GM12878 (cell line): ENCODE results near the gene NBPF1. TPM values are rescaled to one million over a fixed set of nuclear protein-coding genes. Genes with fewer than 3 reads are reported as not detected.
"Not testable (repeated sequence)": the region's sequence is repeated elsewhere in the genome, so short reads cannot be mapped to it uniquely, and the experiment has no call there.

ENCODE experiments used
- ATAC-seq: fragments of 200-7000 bp; cut with Tn5 transposase; 3 replicates; pipeline ENCODE4 v1.9.1; 2020; ENCODE audit warnings: mild to moderate bottlenecking, moderate library complexity
- BruUV-seq: library from RNA; stranded (reverse); fragments of 400-500 nt; replicated peaks from 2 replicates; lab custom pipeline; 2021; lab: Mats Ljungman, UMichigan
- CTCF ChIA-PET: fragments of 300-600 bp; sonication (Branson Sonifier 250); formaldehyde crosslinking; extraction: SDS; loops from one replicate; lab custom pipeline; 2021; ENCODE audit warnings: inconsistent platforms; lab: Yijun Ruan, JAX
- POLR2A ChIA-PET: fragments of 350-600 bp; formaldehyde crosslinking; extraction: SDS; loops from one replicate; lab custom pipeline; 2021; ENCODE audit warnings: inconsistent platforms; lab: Charles Lee
- RAD21 ChIA-PET: fragments of 300-600 bp; sonication (Branson Sonifier 250); formaldehyde crosslinking; loops from one replicate; lab custom pipeline; 2023; ENCODE audit warnings: antibody characterized with exemption; ENCODE audit not compliant: unreplicated experiment; lab: Charles Lee
- SMC1A ChIA-PET: fragments of 300-600 bp; sonication (Branson Sonifier 250); formaldehyde crosslinking; loops from one replicate; lab custom pipeline; 2023; ENCODE audit not compliant: unreplicated experiment, uncharacterized antibody; lab: Charles Lee
- DNase-seq: peaks from one replicate; pipeline ENCODE4 v3.0.0-alpha.2; 2011; ENCODE audit warnings: low read depth, low spot score
- FAIRE-seq: peaks from 3 replicates; lab custom pipeline; 2011; peaks lifted over from hg19 to GRCh38; lab: Jason Lieb, UNC
- H2AFZ ChIP-seq: 2 replicates; pipeline ENCODE4 v1.6.0; 2011; ENCODE audit warnings: low read depth, low read length, control low read depth; ENCODE audit not compliant: control insufficient read depth
- H3K27ac ChIP-seq: 2 replicates; pipeline ENCODE4 v1.5.1; 2011; ENCODE audit warnings: control low read depth; ENCODE audit not compliant: control insufficient read depth, insufficient read depth
- H3K27me3 ChIP-seq, 2 experiments: replicated peaks in 1 of 2; 2 replicates each; pipeline versions ENCODE4 v1.6.0 to v1.6.1; 2011; ENCODE audit warnings: low read length in 1 of 2; ENCODE audit not compliant: control insufficient read depth in 2 of 2, insufficient read depth in 2 of 2
- H3K36me3 ChIP-seq, 2 experiments: 2 replicates each; pipeline ENCODE4 v1.5.1; 2011; ENCODE audit warnings: low read length in 1 of 2; ENCODE audit not compliant: control insufficient read depth in 2 of 2, insufficient read depth in 2 of 2
- H3K4me1 ChIP-seq: 2 replicates; pipeline ENCODE4 v1.6.1; 2011; ENCODE audit warnings: mild to moderate bottlenecking, low read length, moderate library complexity, mixed read lengths; ENCODE audit not compliant: control insufficient read depth, insufficient read depth
- H3K4me2 ChIP-seq: 2 replicates; pipeline ENCODE4 v1.6.0; 2011; ENCODE audit warnings: control low read depth; ENCODE audit not compliant: control insufficient read depth, insufficient read depth
- H3K4me3 ChIP-seq: fragments of 200-600 bp; sonication (generic); 2 replicates; pipeline ENCODE4 v1.5.1; 2016
- H3K79me2 ChIP-seq: 2 replicates; pipeline ENCODE4 v1.6.0; 2011; ENCODE audit warnings: low read length; ENCODE audit not compliant: control insufficient read depth, insufficient read depth
- H3K9ac ChIP-seq: 2 replicates; pipeline ENCODE4 v1.8.0; 2011; ENCODE audit warnings: low read length, control low read depth, mixed read lengths; ENCODE audit not compliant: control insufficient read depth, insufficient read depth
- H3K9me3 ChIP-seq: replicated peaks from 3 replicates; pipeline ENCODE4 v1.5.1; 2011; ENCODE audit warnings: mild to moderate bottlenecking, low read length; ENCODE audit not compliant: control insufficient read depth, insufficient read depth
- H4K20me1 ChIP-seq: 2 replicates; pipeline ENCODE4 v1.6.0; 2011; ENCODE audit not compliant: control insufficient read depth, insufficient read depth
- WGBS: methylation state at CpG from one replicate; pipeline ENCODE4 v1.1.6; 2016; ENCODE audit warnings: low lambda C conversion rate; ENCODE audit not compliant: insufficient replicate concordance, insufficient coverage; ENCODE audit errors: missing lambda C conversion rate; 5-methylcytosine and 5-hydroxymethylcytosine counted together
- in situ Hi-C: fragments of 300-500 bp; cut with MboI; formaldehyde crosslinking; loops from 9 replicates; pipeline ENCODE4 v1.14.3; 2018; ENCODE audit warnings: mixed read lengths
- intact Hi-C: fragments of 100-400 bp; cut with micrococcal nuclease; formaldehyde crosslinking; loops from one replicate; pipeline ENCODE4 v1.14.2; 2022; ENCODE audit not compliant: unreplicated experiment
- polyA plus RNA-seq, 11 experiments: library from polyadenylated mRNA; depleted of rRNA in 4 of 11; unstranded in 6 of 11; stranded (reverse) in 5 of 11; fragments of >200 nt; fragmentation: Nextera tagmentation in 4 of 11; fragmentation: Illumina TruSeq in 1 of 11; extraction: Ambion mirVana in 4 of 11; extraction: Trizol in 1 of 11; gene quantifications; 1 replicate in 1 of 11; 2 replicates in 10 of 11; pipeline versions ENCODE4 v1.2.1 to v1.2.3, GENCODE V29; 2011 to 2016; ENCODE audit warnings: inconsistent platforms in 2 of 11, missing spikeins in 2 of 11, low read depth in 1 of 11
- total RNA-seq, 4 experiments: library from RNA; depleted of rRNA in 3 of 4; stranded (reverse); fragments of >200 nt in 3 of 4; fragmentation: Illumina TruSeq in 1 of 4; extraction: Trizol in 1 of 4; gene quantifications; 2 replicates each; pipeline versions ENCODE4 v1.2.1 to v1.2.3, GENCODE V29; 2013 to 2021

Gene NBPF1
- total and polyA plus RNA-seq, 10 of the 15 experiments (the other 5 are each of a cell fraction or from before 2014, with no cell fraction given): 0.20 to 3.4 (median 0.71) TPM

DNA sequence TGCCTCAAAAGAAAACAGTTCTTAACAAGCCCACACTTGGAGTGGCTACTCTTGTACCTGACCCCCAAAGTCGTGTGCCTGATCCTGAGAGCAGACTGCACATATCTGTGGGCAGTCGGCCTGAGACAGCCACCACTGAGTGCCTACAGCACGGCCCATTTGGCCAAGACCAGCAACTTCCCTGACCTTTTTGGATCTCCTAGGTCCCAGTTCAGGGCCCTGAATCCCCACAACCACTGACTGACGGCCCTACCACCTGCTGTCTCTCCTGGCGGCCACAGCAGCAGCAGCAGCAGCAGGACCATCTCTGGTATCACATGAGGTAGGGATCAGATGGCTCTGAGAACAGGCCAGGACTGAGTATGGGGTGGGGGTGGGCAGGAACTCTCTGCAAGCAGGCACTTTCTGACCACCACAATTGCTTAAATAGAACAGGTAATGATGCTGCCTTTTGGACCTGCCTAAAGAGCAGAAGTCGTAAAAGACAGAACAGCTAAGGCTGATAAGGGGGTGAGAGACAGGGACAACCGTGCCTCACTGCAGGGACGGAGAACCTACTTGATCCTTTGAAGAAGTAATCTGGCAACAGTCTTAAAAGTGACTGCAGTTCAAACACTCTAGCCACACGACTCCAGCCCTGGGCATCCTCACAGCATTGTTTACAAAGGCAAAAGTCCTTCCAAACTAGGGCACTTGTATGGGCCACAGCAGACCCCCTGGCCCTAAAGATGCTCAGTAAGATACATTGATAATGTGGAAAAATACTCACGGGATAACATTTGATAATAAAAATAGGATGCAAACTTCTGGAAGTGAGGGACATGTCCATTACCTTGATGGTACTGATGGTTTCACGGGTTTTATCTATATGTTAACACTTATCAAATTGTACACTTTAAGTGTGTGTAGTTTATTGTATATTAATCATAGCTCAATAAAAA is 26.0 kb upstream of the NBPF1 start:
- SMC1A ChIA-PET, BruUV-seq, H4K20me1 ChIP-seq, H3K4me3 ChIP-seq, H3K36me3 ChIP-seq, POLR2A ChIA-PET, H3K9ac ChIP-seq, H3K9me3 ChIP-seq, intact Hi-C loops, DNase-seq, H3K27me3 ChIP-seq, FAIRE-seq, H3K27ac ChIP-seq, H3K4me2 ChIP-seq, ATAC-seq, H2AFZ ChIP-seq, RAD21 ChIA-PET, in situ Hi-C loops: not testable (repeated sequence)
- CTCF ChIA-PET: interaction anchor here (2.9 kb wide), 1 partner anchor 15 kb away, joined by 8 read pairs; no protein-coding TSS in a partner anchor
- Histone ChIP-seq H3K4me1 (peaks cover 10% of the 10 kb centered on the region), H3K79me2 (peaks cover 10% of the 10 kb centered on the region)
- 70% methylated on average over 11 of the region's 11 CpGs for WGBS

GRCh38 chr1:16637941-16638778 is 24.8 kb upstream of the NBPF1 start:
- H2AFZ ChIP-seq, FAIRE-seq, intact Hi-C loops, POLR2A ChIA-PET, H3K27ac ChIP-seq, DNase-seq, H4K20me1 ChIP-seq, H3K4me3 ChIP-seq, BruUV-seq, H3K36me3 ChIP-seq, H3K27me3 ChIP-seq, in situ Hi-C loops, SMC1A ChIA-PET, CTCF ChIA-PET, H3K79me2 ChIP-seq, H3K4me2 ChIP-seq, H3K9me3 ChIP-seq, H3K4me1 ChIP-seq, H3K9ac ChIP-seq: not testable (repeated sequence)
- peak; percentile 23 for ATAC-seq
- 73% methylated on average over 6 of the region's 6 CpGs for WGBS
- RAD21 ChIA-PET: interaction anchor here (0.7 kb wide), 1 partner anchor 557 kb away, joined by 4 read pairs; no protein-coding TSS in a partner anchor
